Measurements from ENCODE around the gene TESK2. TPM values are rescaled to one million over a fixed set of nuclear protein-coding genes. Genes with fewer than 3 reads are reported as not detected.
"Not testable (repeated sequence)": the region's sequence is repeated elsewhere in the genome, so short reads cannot be mapped to it uniquely, and the experiment has no call there.

The TESK2 gene
- total RNA-seq = 1 to 10 TPM; 2.0 to 2.5 (median 2.3) TPM

- peaks cover 5% of the 10 kb centered on the region for H3K36me3 Mint-ChIP-seq (ENCODE audit: insufficient read depth)
- no peaks in the 10 kb centered on the region for H3K27me3 Mint-ChIP-seq (ENCODE audit: low read depth)
- ATAC-seq (peak; percentile 91 to 94), DNase-seq (peak; percentile 93)
- no peaks in the 10 kb centered on the region for H3K9me3 Mint-ChIP-seq
- H3K4me3 Mint-ChIP-seq = no peak within 1 kb of the TSS
- peaks cover 11% of the 10 kb centered on the region for H3K4me1 Mint-ChIP-seq (ENCODE audit: low read depth)
Observed at GRCh38 chr1:45490626-45491486, at the start of gene TESK2. Gene TESK2, minus strand, starts transcription at chr1:45491163. Its CDS starts 33,378 bp downstream, at chr1:45457785.

GRCh38 chr1:45536886-45537285, 45.9 kb upstream of the TESK2 start:
- no peak for DNase-seq
- H3K4me3 Mint-ChIP-seq = no peak overlapping the region
- peaks cover 6% of the 10 kb centered on the region for H3K4me1 Mint-ChIP-seq (ENCODE audit: low read depth)
- no peak for ATAC-seq
- no peaks in the 10 kb centered on the region for H3K36me3 Mint-ChIP-seq (ENCODE audit: insufficient read depth)
- H3K9me3 Mint-ChIP-seq = no peaks in the 10 kb centered on the region
- H3K27me3 Mint-ChIP-seq (ENCODE audit: low read depth) = no peaks in the 10 kb centered on the region

GRCh38 chr1:45535988-45536766, 45.2 kb upstream of the TESK2 start:
- Mint-ChIP-seq H3K27me3 (ENCODE audit: low read depth) (no peaks in the 10 kb centered on the region), H3K4me3 (no peak overlapping the region), H3K9me3 (no peaks in the 10 kb centered on the region)

GRCh38 chr1:45531873-45532272, 40.9 kb upstream of the TESK2 start:
- Mint-ChIP-seq H3K4me1 (ENCODE audit: low read depth) (peaks cover 7% of the 10 kb centered on the region), H3K27me3 (ENCODE audit: low read depth) (no peaks in the 10 kb centered on the region), H3K36me3 (ENCODE audit: insufficient read depth) (no peaks in the 10 kb centered on the region), H3K9me3 (no peaks in the 10 kb centered on the region), H3K4me3 (no peak overlapping the region)
- DNase-seq (no peak), ATAC-seq (no peak)

More at GRCh38 chr1:45535988-45536766, 45.2 kb upstream of the TESK2 start:
- DNase-seq (no peak), ATAC-seq (peak; percentile 82 to 87)
- Mint-ChIP-seq H3K36me3 (ENCODE audit: insufficient read depth) (no peaks in the 10 kb centered on the region), H3K4me1 (ENCODE audit: low read depth) (peaks cover 7% of the 10 kb centered on the region)

DNA sequence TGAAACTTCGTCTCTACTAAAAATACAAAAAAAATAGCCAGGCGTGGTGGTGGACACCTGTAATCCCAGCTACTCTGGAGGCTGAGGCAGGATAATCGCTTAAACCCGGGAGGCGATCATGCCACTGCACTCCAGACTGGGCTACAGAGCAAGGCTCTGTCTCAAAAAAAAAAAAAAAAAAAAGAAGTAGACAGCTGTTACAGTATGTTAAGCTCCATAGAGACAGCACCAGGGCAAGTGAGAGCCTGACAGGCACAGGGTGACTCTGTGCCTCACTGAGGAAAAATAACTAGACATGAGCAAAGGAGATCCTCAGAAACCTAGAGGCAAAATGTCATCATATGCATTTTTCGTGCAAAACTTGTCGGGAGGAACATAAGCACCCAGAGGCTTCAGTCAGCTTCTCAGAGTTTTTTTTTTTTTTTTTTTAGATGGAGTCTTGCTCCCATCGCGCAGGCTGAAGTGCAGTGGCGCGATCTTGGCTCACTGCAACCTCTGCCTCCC, 39.7 kb upstream of the TESK2 start:
- Mint-ChIP-seq H3K27me3 (ENCODE audit: low read depth) (no peaks in the 10 kb centered on the region), H3K9me3 (no peaks in the 10 kb centered on the region), H3K36me3 (ENCODE audit: insufficient read depth) (no peaks in the 10 kb centered on the region), H3K4me1 (ENCODE audit: low read depth) (peaks cover 2% of the 10 kb centered on the region), H3K4me3 (no peak overlapping the region)
- ATAC-seq = no peak
- no peak for DNase-seq

DNA sequence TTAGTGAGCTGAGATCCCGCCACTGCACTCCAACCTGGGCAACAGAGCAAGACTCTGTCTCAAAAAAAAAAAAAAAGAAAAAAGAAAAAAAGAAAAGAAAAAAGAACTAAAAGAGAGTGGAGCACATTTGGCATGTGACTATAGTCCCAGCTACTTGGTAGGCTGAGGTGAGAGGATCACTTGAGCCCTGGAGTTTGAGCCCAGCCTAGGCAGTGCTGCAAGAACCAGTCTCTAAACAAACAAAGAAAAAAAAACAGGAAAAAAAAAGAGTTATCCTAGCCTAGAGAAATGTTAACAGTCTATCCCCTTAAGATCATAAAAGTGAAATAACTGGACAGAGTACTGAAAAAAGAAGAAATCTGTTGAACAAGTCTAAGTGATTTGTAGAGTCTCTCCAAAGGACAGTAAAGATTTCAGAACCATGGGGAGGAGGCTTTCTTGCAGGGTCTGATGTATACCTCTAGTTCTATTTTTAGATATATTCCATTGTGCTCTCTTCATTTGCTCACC, 35.2 kb upstream of the TESK2 start:
- no peaks in the 10 kb centered on the region for H3K9me3 Mint-ChIP-seq
- ATAC-seq = no peak
- peaks cover 19% of the 10 kb centered on the region for H3K4me1 Mint-ChIP-seq (ENCODE audit: low read depth)
- no peak overlapping the region for H3K4me3 Mint-ChIP-seq
- no peaks in the 10 kb centered on the region for H3K36me3 Mint-ChIP-seq (ENCODE audit: insufficient read depth)
- peaks cover 2% of the 10 kb centered on the region for H3K27me3 Mint-ChIP-seq (ENCODE audit: low read depth)
- DNase-seq = no peak

- not testable (repeated sequence) for ATAC-seq; H3K27me3 Mint-ChIP-seq (ENCODE audit: low read depth); DNase-seq; H3K36me3 Mint-ChIP-seq (ENCODE audit: insufficient read depth); H3K9me3 Mint-ChIP-seq; H3K4me3 Mint-ChIP-seq
- peaks cover 30% of the 10 kb centered on the region for H3K4me1 Mint-ChIP-seq (ENCODE audit: low read depth)
Observed at GRCh38 chr1:45523975-45524374, 33.0 kb upstream of the TESK2 start.

GRCh38 chr1:45523516-45523915, 32.6 kb upstream of the TESK2 start:
- not testable (repeated sequence) for H3K36me3 Mint-ChIP-seq (ENCODE audit: insufficient read depth); DNase-seq; H3K27me3 Mint-ChIP-seq (ENCODE audit: low read depth); H3K9me3 Mint-ChIP-seq; H3K4me3 Mint-ChIP-seq
- peak; percentile 1 to 8 for ATAC-seq
- H3K4me1 Mint-ChIP-seq (ENCODE audit: low read depth) = peaks cover 35% of the 10 kb centered on the region

DNA sequence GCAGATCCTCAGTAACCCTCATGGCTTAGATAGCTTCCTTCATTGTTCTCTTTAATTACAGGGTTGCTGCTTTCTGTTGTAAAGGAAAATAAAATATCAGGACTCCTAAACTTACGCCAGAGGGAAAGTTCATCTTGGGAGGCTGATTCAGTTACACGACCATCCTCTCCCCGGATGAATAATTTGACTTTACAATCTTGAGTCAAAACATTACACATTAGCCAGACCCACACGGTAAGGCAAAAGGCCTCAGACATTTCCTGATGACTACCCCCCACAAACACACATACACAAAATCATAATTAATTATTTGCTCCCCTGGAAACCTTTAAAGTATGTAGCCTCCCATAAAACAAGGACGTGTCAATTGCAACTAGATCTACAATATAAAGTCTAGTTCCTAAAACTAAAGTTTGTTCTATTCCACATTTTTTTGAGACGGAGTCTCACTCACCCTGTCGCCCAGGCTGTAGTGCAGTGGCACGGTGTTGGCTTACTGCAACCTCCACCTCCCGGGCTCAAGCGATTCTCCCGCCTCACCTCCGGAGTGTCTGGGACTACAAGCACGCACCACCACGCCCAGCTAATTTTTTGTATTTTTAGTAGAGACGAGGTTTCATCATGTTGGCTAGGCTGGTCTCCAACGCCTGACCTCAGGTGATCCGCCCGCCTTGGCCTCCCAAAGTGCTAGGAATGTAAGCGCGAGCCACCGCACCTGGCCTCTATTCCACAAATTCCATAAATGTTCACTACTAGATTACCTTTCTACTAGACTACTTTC, 31.6 kb upstream of the TESK2 start:
- Mint-ChIP-seq H3K36me3 (ENCODE audit: insufficient read depth) (peaks cover 4% of the 10 kb centered on the region), H3K9me3 (no peaks in the 10 kb centered on the region), H3K27me3 (ENCODE audit: low read depth) (peaks cover 2% of the 10 kb centered on the region), H3K4me1 (ENCODE audit: low read depth) (peaks cover 36% of the 10 kb centered on the region), H3K4me3 (peak overlapping the region; percentile 98)
- DNase-seq = no peak
- peak; percentile 20 to 23 for ATAC-seq

- ATAC-seq (peak; percentile 87 to 90), DNase-seq (peak; percentile 99)
- peaks cover 9% of the 10 kb centered on the region for H3K36me3 Mint-ChIP-seq (ENCODE audit: insufficient read depth)
- H3K9me3 Mint-ChIP-seq = no peaks in the 10 kb centered on the region
- H3K27me3 Mint-ChIP-seq (ENCODE audit: low read depth) = peaks cover 2% of the 10 kb centered on the region
- H3K4me1 Mint-ChIP-seq (ENCODE audit: low read depth) = peaks cover 40% of the 10 kb centered on the region
- H3K4me3 Mint-ChIP-seq = peak within 1 kb of the TSS; percentile 98
Observed at GRCh38 chr1:45521413-45522323, 30.7 kb upstream of the TESK2 start, which contains the start of gene PRDX1. Gene PRDX1, minus strand, starts transcription at chr1:45521884. Its CDS starts 2,841 bp downstream, at chr1:45519043.

DNA sequence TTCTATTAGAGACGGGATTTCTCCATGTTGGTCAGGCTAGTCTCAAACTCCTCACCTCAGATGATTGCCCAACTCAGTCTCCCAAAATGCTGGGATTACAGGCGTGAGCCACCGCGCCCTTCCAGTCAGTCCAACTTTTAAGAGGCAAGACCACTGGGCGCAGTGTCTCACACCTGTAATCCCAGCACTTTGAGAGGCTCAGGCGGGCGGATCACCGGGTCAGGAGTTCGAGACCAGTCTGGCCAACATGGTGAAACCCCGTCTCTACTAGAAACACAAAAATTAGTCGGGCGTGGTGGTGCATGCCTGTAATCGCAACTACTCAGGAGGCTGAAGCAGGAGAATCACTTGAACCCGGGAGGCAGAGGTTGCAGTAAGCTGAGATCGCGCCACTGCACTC, 28.8 kb upstream of the TESK2 start:
- Mint-ChIP-seq H3K4me1 (ENCODE audit: low read depth) (peaks cover 46% of the 10 kb centered on the region), H3K36me3 (ENCODE audit: insufficient read depth) (peaks cover 27% of the 10 kb centered on the region), H3K4me3 (peak overlapping the region; percentile 98)
- ATAC-seq; H3K27me3 Mint-ChIP-seq (ENCODE audit: low read depth); DNase-seq; H3K9me3 Mint-ChIP-seq: not testable (repeated sequence)

DNA sequence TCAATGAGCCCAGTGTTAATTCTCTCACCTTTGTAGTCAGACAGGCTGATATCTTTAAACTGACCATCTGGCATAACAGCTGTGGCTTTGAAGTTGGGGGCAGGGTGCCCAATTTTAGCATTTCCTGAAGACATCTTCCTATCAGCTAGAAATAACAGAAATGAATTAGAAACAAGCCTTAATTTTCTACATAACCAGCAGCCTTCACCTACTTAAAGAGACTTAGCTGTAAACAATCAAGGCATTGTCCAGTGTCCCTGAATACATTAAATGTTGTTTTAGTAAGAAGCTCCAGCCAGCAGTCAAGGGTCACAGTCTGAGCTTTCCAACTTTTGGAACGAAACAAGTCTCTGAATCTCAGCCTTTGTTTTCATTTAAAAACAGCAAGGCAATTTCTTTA, 27.9 kb upstream of the TESK2 start:
- no peaks in the 10 kb centered on the region for H3K9me3 Mint-ChIP-seq
- ATAC-seq (no peak), DNase-seq (no peak)
- no peaks in the 10 kb centered on the region for H3K27me3 Mint-ChIP-seq (ENCODE audit: low read depth)
- H3K4me1 Mint-ChIP-seq (ENCODE audit: low read depth) = peaks cover 46% of the 10 kb centered on the region
- H3K4me3 Mint-ChIP-seq = peak overlapping the region; percentile 98
- H3K36me3 Mint-ChIP-seq (ENCODE audit: insufficient read depth) = peaks cover 32% of the 10 kb centered on the region

GRCh38 chr1:45518366-45518765, 27.4 kb upstream of the TESK2 start:
- Mint-ChIP-seq H3K4me3 (peak overlapping the region; percentile 98), H3K36me3 (ENCODE audit: insufficient read depth) (peaks cover 37% of the 10 kb centered on the region), H3K4me1 (ENCODE audit: low read depth) (peaks cover 44% of the 10 kb centered on the region)
- ATAC-seq; H3K27me3 Mint-ChIP-seq (ENCODE audit: low read depth); H3K9me3 Mint-ChIP-seq; DNase-seq: not testable (repeated sequence)

Measured in activated T-cell treated with anti-CD3 and anti-CD28 coated beads, Interleukin-2, amount 50 U/mL, for 4 hours (primary cell).